ENCODE measurements around the gene DHRS3.

The DHRS3 gene

DNA sequence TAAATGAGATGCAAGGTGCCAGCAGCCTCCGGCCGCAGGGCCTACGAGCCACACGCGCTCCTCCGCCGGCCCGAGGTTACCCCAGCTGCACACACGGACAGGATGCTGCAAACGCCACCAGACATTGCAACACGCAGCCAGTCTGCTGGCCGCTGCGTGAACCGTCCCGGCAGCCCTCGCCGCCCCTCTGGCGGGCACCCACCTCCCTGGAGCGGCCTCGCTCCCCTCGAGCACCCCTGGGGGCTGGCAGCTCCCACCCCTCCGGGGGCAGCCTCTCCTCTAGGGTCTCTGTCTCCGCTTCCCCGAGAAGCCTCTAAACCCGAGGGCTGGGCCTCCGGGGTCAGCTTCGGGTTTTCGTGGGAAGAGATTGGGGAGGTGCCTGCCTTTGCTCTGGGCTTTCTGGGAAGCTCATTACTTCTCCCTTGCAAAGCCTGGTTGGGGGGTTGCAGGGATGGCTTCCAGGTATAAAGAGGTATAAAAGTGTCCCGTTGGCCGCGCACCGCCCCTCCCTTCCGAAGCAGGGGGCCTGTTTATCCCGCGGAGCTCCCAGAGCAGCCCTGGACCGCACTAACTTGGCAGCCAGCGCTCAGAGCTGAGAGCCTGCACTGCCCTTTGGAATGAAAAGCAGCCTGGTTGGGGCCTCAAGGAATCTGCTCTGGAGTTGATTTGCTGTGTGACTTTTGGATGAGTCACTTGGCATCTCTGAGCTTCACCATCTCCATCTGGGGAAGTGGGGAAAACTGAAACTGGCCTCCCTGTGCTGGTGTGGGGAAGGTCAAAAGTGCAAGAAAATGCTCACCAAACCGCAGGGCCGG is 21.8 kb downstream of the DHRS3 start:
- peak; percentile 97 for DNase-seq (ENCODE audit: low read depth)

DNA sequence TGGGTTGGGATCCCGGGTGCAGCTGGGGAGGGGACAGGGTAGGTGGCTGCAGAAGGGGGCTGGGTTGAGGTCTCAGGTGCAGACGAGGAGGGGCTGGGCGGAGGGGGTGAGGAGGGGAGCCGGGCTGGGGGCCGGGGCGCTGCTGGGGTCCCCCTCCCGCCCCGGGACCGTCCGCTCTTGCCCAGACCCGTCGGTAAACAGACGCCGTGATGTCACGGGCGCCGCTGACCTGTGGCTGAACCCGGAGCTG is 22.3 kb downstream of the DHRS3 start:
- DNase-seq (ENCODE audit: low read depth): no peak

DNA sequence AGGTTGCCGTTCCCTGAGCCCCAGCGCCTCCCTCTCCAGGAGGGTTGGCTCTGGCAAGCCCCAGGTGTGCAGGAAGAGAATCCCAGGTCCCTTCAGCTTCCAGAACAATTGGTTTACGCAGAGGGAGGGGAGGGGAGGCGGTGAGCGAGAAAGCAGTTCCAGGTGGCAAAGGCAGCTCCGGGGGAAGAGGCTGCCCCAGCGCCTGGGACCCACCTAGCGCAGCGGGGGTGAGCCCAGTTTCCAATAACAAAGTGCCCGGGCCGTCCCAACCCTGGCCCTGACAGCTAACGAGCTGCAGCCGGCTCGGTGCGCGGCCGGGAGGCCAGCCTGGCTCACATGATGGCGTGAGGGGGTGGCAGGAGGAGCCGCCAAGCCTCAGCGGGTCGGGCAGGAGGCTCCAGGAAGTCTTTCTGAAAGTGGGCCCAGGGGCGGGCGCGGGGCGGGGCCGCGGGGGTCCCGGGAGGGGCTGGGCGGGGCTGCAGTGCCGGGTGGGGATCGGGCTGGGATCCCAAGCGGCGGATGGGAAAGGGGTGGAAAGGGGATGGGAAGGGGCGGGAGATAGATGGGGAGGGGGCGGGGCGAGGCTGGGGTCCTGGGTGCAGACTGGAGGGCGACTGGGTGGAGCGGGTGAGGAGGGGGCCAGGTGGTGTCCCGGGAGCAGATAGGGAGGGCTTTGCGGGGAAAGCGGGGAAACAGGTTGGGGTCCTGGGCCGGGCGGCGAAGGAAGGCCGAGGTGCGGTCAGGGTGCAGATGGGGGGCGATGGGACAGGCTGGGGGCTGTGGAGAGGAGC is 22.8 kb downstream of the DHRS3 start:
- DNase-seq (ENCODE audit: low read depth): no peak

DNA sequence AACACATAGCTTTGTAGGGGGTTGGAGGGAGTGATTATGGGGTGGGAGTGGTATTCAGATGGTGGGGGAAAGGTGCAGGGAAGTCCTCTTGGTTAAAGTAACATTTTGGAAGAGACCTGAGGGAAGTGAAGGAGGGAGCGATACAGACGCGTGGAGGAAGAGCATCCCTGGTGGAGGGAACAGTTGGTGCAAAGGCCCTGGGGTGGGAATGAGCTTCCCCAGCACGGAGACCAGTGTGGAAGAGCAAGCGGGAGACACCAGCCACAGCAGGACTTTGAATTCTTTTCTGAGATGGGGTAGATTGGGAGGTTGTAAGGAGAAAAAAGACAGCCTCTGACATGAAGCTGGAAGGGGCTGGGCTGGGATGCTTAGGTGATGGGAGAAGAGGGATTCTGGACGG is 23.5 kb downstream of the DHRS3 start:
- no peak for DNase-seq (ENCODE audit: low read depth)

DNA sequence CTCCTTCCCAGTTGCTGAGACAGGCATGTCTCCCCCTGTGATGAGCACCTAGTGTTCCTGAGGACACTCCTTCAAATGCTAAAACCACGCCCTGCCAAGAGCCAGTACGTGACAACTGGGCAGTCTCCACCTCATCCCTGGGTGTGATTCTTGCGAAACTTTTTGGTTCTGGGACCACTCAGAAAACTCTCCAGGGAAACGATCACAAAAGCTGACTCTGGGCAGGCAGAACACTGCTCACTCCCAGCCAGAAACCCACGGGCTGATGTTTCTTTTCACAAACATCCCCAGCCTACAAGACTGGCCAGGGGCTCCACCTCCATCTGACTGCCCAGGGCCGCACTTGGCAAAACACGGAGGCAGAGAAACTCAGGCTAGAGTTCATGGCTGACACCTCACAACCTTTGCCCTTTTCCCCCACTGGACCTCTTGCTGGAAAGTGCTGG is 24.4 kb downstream of the DHRS3 start:
- no peak for DNase-seq (ENCODE audit: low read depth)

DNA sequence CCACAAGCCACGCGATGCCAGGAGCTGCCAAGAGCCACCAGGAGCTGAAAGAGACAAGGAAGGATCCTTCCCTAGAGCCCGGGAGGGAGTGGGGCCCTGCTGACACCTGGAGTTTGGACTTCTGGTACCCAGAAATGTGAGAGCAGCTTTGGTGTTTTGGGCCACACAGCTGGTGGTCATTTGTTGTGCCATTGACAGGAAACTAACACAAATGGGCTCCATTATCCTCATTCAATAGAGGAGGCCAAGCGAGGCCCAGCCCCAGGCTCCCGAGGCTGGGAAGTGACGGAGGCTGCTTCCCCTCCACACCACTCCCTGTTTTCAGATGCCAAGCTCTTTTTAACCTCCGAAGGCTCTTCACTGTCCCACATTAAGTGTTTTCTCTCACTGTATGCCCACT is 25.5 kb downstream of the DHRS3 start:
- no peak for DNase-seq (ENCODE audit: low read depth)

DNA sequence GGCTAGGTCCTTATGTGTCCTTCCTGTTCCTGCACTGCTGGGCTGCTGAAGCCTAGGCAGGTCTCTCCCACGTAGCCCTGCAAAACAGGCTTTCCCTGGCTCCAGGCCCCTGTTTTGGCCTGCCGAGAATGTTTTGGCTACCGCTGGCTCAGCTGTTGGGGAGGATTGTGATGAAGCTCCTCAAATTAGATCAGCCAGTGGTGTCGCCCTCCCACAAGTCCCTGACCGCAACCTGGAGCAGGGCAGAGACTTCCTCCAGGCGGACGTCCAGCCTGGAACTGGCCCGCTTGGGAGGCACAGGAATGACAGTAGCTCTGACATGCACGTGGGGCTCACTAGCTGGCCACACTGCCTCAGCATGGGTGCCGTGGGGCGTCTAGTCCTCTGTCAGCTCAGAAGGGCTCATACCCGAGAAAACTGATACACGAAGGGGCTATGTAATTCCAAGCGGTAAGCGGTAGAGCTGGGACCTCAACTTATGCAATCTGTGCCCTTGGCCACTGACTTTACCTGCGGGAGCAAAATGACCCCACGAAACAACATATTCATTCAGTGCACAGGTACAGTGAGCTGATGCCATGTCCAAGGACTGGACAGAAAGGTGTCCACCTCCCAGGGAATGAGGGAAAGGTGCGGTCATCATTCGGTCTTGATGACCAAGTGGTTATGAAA is 26.6 kb downstream of the DHRS3 start:
- DNase-seq (ENCODE audit: low read depth): no peak

DNA sequence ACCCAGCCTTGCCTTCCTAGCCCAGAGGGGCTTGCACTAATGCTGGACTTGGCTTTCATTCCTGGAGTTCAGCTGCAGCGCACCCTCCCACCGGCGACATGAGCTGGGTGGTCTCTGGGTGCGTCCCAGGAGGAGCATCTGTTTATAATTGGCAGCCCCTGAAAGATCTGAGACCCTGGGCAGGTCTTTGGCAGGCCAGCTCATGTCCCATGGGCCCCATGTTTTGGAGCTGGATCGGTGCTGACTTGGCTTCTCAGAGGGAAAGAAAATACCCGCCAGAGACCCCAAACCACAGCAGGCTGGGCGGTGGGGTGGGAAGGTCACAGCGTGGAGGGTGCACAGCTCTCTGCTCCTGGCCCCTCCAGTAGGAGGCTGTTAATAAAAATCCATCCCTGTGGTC is 29.3 kb downstream of the DHRS3 start:
- DNase-seq (ENCODE audit: low read depth): no peak

DNA sequence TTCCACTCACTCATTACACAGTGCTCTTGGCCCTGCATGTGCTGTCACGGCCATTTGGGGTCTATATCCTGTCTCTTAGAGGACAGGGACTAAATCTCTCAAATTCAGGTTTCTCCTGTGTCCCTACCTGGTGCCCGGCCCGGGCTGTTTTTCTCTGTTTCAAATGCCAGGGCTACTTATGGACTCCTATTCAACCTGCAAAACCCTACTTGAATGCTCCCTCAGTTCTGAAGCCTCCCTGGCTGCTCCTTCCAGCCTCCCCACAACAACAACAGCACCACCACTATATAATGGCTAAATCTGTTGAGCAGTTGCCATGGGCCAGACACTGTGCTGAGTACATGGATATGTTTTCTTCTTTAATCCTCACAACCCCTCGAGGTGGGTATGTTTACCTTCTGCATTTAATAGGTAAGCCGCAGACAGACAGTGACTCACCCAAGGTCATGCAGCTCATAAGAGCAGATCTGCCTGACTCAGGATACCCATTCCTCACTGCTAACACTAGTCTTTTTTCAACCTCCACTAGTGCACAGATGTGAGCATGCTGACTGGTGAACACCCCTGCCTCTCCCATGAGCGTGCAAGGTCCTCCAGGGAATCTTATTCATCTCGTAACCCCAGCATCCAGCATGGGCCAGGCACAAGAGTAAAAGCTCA is 29.9 kb downstream of the DHRS3 start:
- no peak for DNase-seq (ENCODE audit: low read depth)

DNA sequence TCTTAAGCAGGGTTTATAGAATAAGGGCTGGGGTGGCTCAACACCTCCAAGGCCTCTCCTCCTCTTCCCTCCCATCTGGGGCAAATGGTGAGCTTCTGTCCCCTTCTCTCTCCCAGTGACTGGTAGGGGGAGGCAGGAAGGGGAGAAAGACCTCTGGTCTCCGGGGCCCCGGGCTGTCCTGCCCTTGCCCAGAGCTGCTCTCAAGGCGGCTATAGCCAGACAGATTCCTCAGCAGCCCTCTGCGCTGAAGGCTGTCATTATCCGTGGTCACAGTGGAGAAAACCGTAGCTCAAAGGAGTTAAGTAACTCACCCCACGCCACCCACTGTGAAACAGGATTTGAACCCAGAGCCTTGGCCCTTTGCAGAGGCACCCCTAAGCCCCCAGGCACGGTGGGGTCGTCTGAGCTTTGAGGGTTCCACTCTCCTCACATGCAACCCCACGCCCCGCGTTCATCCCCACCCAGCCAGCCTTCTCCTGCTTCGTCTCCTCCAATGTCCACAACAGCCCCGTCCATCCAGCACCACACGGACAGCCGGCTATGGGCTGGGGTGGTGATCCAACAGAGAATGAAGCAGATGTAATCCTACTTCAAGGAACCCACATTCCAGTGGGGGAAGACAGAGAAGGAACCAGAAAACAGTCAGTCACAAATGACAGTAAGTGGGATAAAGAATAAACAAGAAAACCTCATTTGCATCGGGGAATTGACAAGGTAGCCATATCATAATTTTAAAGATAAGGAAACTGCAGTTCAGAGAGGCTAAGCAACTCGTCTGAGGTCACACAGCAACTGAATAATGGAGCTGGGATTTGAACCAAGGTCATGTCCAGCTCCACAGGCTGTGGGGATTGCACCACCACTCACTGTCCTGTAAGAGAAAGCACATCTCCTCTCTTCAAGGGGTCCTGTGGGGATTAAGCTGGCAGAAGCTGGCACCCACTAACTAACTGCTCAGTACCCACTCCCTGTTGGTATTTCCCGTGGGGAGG is 31.8 kb downstream of the DHRS3 start:
- DNase-seq (ENCODE audit: low read depth): no peak

DNA sequence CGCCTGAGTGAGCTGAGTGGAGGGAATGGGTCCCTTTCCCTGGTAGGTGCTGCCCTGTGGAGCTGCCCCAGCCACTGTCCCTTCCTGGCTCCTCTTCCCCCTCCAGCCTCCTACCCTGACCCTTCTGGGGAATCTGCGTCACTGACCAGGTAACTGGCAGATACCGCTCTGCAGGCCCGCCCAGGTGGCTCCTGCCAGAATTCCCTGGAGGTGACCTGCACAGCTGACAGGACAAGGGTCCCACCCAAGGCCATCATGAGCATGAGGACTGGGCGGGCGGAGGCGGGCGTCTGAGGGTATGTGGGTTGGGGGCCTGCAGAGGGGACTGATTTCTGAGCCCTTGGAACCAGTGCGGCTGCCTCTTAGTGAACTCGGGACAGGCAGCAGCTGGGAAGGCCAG is 32.5 kb downstream of the DHRS3 start:
- no peak for DNase-seq (ENCODE audit: low read depth)

DNA sequence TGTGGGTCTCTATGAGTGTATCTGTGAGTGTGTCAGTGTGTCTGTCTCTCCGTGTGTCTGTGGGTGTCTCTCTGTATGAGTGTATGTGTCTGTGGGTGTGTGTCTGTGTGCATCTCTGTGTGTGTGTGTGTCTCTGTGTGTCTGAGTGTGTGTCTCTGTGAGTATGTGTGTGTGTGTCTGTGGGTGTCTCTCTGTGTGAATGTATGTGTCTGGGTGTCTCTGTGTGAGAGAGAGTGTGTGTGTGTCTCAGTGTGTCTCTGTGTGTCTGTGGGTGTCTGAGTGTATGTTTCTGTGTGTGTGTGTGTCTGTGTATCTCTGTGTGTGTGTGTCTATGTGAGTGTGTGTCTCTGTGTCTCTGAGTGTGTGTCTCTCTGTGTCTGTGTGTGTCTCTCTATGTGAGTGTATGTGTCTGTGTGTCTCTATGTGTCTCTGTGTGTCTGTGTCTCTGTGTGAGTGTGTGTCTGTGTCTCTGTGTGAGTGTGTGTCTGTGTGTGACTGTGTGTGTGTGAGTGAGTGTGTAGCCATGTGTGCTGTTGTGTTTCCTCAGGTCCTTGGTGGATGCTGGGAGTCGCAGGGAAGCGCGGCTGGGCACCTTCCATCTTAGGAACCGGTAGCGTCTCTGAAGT is 33.0 kb downstream of the DHRS3 start:
- no peak for DNase-seq (ENCODE audit: low read depth)

DNA sequence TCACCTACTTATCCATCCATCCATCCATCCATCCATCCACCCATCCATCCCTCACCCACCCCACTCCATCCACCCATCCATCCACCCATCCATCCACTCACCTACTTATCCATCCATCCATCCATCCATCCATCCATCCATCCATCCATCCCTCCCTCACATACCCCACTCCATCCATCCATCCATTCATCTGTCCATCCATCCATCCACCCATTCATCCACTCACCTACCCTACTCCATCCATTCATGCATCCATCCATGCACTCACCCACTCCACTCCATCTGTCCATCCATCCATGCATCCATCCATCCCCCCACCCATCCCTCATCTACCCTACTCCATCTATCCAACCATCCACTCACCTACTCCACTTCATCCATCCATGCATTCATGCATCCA is 34.5 kb downstream of the DHRS3 start:
- DNase-seq (ENCODE audit: low read depth): no peak

DNA sequence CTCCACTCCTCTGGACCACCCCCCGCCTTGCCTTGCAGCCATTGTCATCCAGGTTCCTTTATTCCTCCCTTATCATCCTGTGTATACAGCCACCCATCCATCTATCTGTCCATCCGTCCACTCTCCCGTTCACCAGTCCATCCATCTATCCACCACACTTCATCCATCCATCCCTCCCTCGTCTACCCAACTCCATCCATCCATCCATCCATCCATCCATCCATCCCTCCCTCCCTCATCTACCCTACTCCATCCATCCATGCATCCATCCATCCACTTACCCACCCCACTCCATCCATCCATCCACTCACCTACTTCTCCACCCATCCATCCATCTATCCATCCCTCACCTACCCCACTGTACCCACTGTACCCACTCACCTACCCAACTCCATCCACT is 35.4 kb downstream of the DHRS3 start:
- DNase-seq (ENCODE audit: low read depth): no peak

DNA sequence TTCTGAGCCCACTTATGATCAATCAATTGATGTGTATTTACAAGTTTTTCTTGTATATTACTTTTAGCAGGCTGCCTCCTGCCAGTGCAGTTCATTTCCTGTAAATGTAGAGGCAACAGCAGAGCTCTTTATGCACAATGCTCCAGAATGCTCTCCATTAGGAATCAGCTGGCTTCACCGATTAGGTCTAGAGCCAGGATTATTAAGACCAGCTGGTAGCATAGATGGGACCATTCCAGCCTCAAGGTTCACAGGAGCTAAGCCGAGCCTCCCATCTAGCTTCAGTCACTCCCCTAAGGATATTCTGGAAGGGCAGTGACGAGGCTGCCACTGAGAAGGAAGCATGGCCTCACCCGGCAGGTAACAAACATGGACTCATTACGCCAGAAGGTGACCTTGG is 36.8 kb downstream of the DHRS3 start:
- no peak for DNase-seq (ENCODE audit: low read depth)

DNA sequence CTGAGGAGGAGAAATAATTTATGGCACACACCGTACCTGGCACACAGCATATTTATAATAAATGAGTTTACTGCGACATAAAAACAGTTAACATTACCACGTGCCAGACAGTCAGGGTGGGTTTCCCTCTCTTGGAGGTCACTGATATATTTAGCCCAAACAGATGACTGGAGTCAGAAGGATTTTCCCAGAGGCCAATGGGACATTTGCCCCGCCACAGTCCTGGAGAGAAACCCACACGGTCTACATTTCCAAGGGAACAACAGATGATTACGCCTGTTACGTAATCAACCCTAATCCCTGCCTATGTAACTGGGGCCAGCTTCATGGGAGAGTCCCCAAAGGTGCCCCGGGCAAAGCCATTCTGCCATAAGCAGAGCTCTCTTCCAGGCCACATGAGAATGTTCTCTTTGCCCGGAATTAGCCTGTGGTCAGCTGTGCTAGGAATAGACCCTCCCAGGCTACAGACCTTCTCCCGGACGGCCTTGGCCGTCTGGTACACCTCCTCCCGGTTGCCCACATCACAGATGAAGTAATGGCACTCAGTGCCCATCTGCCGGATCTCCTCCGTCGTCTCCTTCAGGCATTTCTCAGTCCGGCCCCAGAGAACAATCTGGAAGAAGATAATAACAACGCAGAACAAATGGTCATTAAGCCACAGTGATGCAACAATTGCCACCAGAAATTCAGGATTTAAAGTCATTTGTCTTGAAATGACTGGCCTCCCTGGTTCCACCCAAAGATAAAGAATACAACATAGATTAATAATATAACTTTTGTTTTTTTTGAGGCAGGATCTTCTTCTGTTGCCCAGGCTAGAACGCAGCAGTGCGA is 37.7 kb downstream of the DHRS3 start:
- DNase-seq (ENCODE audit: low read depth): no peak

DNA sequence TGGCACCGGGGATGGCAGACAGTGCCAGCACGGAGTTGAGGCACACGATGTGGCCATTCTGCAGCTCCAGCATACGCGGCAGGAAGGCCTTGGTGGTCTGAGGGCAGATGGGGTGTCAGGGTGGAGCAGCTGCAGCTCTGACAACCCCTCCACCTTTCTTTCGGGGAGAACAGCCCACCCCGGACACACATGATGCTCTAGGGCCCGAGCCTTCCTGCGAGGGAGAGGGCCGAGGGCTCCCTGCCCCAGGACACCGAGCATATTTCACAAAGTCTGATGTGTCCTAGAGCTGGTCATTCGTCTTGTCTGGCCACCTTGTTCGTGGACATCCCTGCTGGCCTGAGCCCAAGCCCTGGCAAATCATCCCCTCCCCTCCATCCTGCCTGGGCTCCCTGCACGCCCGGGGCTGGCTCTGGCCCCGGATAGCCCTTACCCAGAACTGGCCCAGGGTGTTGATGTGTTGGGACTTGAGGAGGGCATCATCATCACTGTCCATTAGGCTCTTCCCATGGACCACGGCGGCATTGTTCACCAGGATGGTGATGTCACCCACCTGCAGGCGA is 39.1 kb downstream of the DHRS3 start:
- no peak for DNase-seq (ENCODE audit: low read depth)

DNA sequence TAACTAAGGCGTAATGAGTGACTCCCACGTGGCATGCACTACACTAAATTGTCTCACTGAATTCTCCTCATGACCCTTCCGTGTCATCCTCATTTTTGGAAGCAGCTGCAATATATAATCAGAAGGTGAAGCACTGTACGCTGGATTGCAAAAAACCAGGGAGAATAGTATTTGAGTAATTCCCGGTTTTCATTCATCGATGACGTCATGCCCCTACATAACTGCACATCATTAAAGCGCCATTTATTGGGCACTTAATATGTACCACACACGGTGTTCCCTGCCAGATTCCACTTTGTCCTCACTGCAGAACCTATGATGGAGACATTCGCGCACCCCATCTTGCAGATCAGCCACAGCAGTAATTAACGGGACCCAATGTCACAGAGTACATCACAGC is 41.0 kb downstream of the DHRS3 start:
- DNase-seq (ENCODE audit: low read depth): no peak

DNA sequence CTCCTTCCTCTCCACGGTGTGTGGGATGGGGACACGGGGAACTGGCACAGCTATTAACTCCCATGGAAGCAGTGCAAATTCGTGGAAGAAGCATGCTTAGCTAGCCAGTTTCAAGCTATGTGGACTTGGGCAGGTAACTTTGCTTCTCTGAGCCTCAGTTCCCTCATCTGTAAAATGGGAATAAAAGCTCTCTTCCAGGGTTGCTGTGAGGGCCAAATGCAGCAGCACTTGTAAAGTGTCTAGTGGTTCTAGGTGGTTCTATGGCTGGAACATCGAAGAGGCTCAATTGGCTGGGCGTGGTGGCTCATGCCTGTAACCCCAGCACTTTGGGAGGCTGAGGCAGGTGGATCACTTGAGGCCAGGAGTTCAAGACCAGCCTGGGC is 43.3 kb downstream of the DHRS3 start:
- no peak for DNase-seq (ENCODE audit: low read depth)
